ENCODE measurements around the gene DIPK1B. TPM values are rescaled to one million over a fixed set of nuclear protein-coding genes. Genes with fewer than 3 reads are reported as not detected.

Gene DIPK1B
- total and polyA plus RNA-seq, 2 experiments from 2014 or later = 18.7 to 60.0 TPM

DNA sequence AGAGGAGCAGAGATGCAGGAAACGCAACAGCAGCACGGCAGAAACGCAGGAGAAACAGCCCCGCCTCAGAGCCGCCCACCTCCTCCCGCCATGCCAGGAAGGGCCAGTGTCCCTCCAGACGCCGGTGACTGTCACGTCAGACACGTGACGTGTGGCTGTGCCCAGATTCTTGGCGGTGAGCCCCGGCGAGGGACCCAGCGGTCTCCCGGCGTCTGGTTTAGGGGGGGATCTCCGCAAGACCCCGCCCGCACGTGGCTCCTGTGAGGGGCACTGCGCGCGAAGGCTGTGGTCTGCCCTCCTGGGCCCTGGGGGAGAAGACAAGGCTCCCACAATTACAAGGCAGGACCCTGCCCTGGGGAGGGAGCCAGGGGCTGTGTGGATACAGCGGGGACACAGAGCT lies 48.1 kb downstream of the DIPK1B start:
- Mint-ChIP-seq H3K4me1 (peaks cover 13% of the 10 kb centered on the region), H3K27me3 (ENCODE audit: insufficient read depth, low read depth, poor library complexity) (peaks cover 9% of the 10 kb centered on the region), H3K4me3 (no peak overlapping the region; the same call in 2 of the 3 replicates), H3K9me3 (peaks cover 11% of the 10 kb centered on the region), H3K36me3 (ENCODE audit: low read depth) (no peaks in the 10 kb centered on the region), H3K27ac (no peak overlapping the region)
- H3K36me3 ChIP-seq (ENCODE audit: insufficient read depth) = no peaks in the 10 kb centered on the region
- TF ChIP-seq CREB1 (CRISPR knock-in tag; IDR thresholded peaks at IDR 0.05; ENCODE audit: low read depth) (no peak), NANOG (IDR thresholded peaks at IDR 0.05; ENCODE audit: borderline replicate concordance) (no peak), EZH2 (IDR thresholded peaks at IDR 0.05; ENCODE audit: low read depth, unreplicated experiment) (no peak), POLR2AphosphoS5 (IDR thresholded peaks at IDR 0.05; ENCODE audit: low read depth) (no peak), ZNF114 (CRISPR knock-in tag; IDR thresholded peaks at IDR 0.05) (no peak), EZH2phosphoT487 (IDR thresholded peaks at IDR 0.05; ENCODE audit: unreplicated experiment) (no peak), JUNB (IDR thresholded peaks at IDR 0.05; ENCODE audit: unreplicated experiment) (no peak)
- TF ChIP-seq, protein P1, sequence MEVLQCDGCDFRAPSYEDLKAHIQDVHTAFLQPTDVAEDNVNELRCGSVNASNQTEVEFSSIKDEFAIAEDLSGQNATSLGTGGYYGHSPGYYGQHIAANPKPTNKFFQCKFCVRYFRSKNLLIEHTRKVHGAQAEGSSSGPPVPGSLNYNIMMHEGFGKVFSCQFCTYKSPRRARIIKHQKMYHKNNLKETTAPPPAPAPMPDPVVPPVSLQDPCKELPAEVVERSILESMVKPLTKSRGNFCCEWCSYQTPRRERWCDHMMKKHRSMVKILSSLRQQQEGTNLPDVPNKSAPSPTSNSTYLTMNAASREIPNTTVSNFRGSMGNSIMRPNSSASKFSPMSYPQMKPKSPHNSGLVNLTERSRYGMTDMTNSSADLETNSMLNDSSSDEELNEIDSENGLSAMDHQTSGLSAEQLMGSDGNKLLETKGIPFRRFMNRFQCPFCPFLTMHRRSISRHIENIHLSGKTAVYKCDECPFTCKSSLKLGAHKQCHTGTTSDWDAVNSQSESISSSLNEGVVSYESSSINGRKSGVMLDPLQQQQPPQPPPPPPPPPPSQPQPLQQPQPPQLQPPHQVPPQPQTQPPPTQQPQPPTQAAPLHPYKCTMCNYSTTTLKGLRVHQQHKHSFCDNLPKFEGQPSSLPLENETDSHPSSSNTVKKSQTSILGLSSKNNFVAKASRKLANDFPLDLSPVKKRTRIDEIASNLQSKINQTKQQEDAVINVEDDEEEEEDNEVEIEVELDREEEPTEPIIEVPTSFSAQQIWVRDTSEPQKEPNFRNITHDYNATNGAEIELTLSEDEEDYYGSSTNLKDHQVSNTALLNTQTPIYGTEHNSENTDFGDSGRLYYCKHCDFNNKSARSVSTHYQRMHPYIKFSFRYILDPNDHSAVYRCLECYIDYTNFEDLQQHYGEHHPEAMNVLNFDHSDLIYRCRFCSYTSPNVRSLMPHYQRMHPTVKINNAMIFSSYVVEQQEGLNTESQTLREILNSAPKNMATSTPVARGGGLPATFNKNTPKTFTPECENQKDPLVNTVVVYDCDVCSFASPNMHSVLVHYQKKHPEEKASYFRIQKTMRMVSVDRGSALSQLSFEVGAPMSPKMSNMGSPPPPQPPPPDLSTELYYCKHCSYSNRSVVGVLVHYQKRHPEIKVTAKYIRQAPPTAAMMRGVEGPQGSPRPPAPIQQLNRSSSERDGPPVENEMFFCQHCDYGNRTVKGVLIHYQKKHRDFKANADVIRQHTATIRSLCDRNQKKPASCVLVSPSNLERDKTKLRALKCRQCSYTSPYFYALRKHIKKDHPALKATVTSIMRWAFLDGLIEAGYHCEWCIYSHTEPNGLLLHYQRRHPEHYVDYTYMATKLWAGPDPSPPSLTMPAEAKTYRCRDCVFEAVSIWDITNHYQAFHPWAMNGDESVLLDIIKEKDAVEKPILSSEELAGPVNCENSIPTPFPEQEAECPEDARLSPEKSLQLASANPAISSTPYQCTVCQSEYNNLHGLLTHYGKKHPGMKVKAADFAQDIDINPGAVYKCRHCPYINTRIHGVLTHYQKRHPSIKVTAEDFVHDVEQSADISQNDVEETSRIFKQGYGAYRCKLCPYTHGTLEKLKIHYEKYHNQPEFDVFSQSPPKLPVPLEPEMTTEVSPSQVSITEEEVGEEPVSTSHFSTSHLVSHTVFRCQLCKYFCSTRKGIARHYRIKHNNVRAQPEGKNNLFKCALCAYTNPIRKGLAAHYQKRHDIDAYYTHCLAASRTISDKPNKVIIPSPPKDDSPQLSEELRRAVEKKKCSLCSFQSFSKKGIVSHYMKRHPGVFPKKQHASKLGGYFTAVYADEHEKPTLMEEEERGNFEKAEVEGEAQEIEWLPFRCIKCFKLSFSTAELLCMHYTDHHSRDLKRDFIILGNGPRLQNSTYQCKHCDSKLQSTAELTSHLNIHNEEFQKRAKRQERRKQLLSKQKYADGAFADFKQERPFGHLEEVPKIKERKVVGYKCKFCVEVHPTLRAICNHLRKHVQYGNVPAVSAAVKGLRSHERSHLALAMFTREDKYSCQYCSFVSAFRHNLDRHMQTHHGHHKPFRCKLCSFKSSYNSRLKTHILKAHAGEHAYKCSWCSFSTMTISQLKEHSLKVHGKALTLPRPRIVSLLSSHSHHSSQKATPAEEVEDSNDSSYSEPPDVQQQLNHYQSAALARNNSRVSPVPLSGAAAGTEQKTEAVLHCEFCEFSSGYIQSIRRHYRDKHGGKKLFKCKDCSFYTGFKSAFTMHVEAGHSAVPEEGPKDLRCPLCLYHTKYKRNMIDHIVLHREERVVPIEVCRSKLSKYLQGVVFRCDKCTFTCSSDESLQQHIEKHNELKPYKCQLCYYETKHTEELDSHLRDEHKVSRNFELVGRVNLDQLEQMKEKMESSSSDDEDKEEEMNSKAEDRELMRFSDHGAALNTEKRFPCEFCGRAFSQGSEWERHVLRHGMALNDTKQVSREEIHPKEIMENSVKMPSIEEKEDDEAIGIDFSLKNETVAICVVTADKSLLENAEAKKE (CRISPR knock-in tag; IDR thresholded peaks at IDR 0.05) = no peak
- TF ChIP-seq, protein P2, sequence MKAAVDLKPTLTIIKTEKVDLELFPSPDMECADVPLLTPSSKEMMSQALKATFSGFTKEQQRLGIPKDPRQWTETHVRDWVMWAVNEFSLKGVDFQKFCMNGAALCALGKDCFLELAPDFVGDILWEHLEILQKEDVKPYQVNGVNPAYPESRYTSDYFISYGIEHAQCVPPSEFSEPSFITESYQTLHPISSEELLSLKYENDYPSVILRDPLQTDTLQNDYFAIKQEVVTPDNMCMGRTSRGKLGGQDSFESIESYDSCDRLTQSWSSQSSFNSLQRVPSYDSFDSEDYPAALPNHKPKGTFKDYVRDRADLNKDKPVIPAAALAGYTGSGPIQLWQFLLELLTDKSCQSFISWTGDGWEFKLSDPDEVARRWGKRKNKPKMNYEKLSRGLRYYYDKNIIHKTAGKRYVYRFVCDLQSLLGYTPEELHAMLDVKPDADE (IDR thresholded peaks at IDR 0.05) = no peak
- TF ChIP-seq, protein P3, sequence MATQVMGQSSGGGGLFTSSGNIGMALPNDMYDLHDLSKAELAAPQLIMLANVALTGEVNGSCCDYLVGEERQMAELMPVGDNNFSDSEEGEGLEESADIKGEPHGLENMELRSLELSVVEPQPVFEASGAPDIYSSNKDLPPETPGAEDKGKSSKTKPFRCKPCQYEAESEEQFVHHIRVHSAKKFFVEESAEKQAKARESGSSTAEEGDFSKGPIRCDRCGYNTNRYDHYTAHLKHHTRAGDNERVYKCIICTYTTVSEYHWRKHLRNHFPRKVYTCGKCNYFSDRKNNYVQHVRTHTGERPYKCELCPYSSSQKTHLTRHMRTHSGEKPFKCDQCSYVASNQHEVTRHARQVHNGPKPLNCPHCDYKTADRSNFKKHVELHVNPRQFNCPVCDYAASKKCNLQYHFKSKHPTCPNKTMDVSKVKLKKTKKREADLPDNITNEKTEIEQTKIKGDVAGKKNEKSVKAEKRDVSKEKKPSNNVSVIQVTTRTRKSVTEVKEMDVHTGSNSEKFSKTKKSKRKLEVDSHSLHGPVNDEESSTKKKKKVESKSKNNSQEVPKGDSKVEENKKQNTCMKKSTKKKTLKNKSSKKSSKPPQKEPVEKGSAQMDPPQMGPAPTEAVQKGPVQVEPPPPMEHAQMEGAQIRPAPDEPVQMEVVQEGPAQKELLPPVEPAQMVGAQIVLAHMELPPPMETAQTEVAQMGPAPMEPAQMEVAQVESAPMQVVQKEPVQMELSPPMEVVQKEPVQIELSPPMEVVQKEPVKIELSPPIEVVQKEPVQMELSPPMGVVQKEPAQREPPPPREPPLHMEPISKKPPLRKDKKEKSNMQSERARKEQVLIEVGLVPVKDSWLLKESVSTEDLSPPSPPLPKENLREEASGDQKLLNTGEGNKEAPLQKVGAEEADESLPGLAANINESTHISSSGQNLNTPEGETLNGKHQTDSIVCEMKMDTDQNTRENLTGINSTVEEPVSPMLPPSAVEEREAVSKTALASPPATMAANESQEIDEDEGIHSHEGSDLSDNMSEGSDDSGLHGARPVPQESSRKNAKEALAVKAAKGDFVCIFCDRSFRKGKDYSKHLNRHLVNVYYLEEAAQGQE (IDR thresholded peaks at IDR 0.05; ENCODE audit: unreplicated experiment) = no peak
- no peak for ATAC-seq
- H3K4me1 ChIP-seq (ENCODE audit: insufficient read depth) = no peaks in the 10 kb centered on the region
- H3K27ac ChIP-seq (ENCODE audit: low read depth) = no peak overlapping the region
- 0 out of 2 replicates have a peak, but pooled peaks cover 5% of the 10 kb centered on the region for H3F3A ChIP-seq (replicated peaks; ENCODE audit: low read depth)
- H3K4me3 ChIP-seq = no peak overlapping the region
- H3K79me2 ChIP-seq (replicated peaks; ENCODE audit: insufficient read depth) = no peaks in the 10 kb centered on the region
- peak overlapping the region; percentile 32; the same call in 1 of the 2 replicates for H2AFZ ChIP-seq
- no peak overlapping the region for H3K4me2 ChIP-seq
- DNase-seq (ENCODE audit: low spot score) = no peak
- H3K27me3 ChIP-seq (ENCODE audit: insufficient read depth) = no peaks in the 10 kb centered on the region
- no peaks in the 10 kb centered on the region for H4K20me1 ChIP-seq (replicated peaks; ENCODE audit: insufficient read depth)
- no peaks in the 10 kb centered on the region for H3K9me2 ChIP-seq (ENCODE audit: insufficient read depth)

Measured in GM23338 (cell line).